ENCODE measurements around the gene CEACAM21. TPM values are rescaled to one million over a fixed set of nuclear protein-coding genes. Genes with fewer than 3 reads are reported as not detected.

The CEACAM21 gene
- total RNA-seq, 2 donors from 2014 or later, result 0.44 to 0.51 TPM

- no peaks in the 10 kb centered on the region for H3K4me1 ChIP-seq (ENCODE audit: control insufficient read depth, insufficient read depth, low read length)
- peak; percentile 20 for DNase-seq
- no peak within 1 kb of the TSS for H3K4me3 ChIP-seq (ENCODE audit: low read length)
- H3K9ac ChIP-seq (ENCODE audit: extremely low read depth, low read length, poor library complexity, severe bottlenecking), result no peak within 1 kb of the TSS
- H3K27ac Mint-ChIP-seq, result no peak within 1 kb of the TSS
- no peaks in the 10 kb centered on the region for H3K27me3 Mint-ChIP-seq (ENCODE audit: insufficient read depth)
- no peak within 1 kb of the TSS for H3K27ac ChIP-seq (ENCODE audit: low read depth, low read length)
- peaks cover 8% of the 10 kb centered on the region for H3K9me3 ChIP-seq (ENCODE audit: control insufficient read depth, low read length)
- H3K4me1 Mint-ChIP-seq, result no peaks in the 10 kb centered on the region
- no peak for TF ChIP-seq CTCF (conservative IDR thresholded peaks at IDR 0.05)
- H3K27me3 ChIP-seq (ENCODE audit: control insufficient read depth, insufficient read depth, low read length, poor library complexity, severe bottlenecking), result no peaks in the 10 kb centered on the region
- no peaks in the 10 kb centered on the region for H3K36me3 ChIP-seq (ENCODE audit: control insufficient read depth, insufficient read depth, low read length)
- H3K4me3 Mint-ChIP-seq, result no peak within 1 kb of the TSS
- no peaks in the 10 kb centered on the region for H3K36me3 Mint-ChIP-seq (ENCODE audit: low read depth)
- peaks cover 93% of the 10 kb centered on the region for H3K9me3 Mint-ChIP-seq
- 60 to 66% methylated on average over 2 to 7 of the region's 7 CpGs for WGBS, 2 experiments (ENCODE audit: insufficient coverage in 1 of 2, insufficient read length in 1 of 2)
These were observed 50.9 kb downstream of the CEACAM21 start, which contains the start of gene CEACAM4 for GRCh38 chr19:41626877-41627276. Gene CEACAM4 (minus strand): TSS chr19:41627074. CDS start chr19:41626963, 111 bp downstream.

GRCh38 chr19:41627966-41628675 is 52.2 kb downstream of the CEACAM21 start:
- Histone ChIP-seq H3K9me3 (ENCODE audit: control insufficient read depth, low read length) (peaks cover 8% of the 10 kb centered on the region), H3K36me3 (ENCODE audit: control insufficient read depth, insufficient read depth, low read length) (no peaks in the 10 kb centered on the region), H3K9ac (ENCODE audit: extremely low read depth, low read length, poor library complexity, severe bottlenecking) (no peak overlapping the region), H3K27me3 (ENCODE audit: control insufficient read depth, insufficient read depth, low read length, poor library complexity, severe bottlenecking) (no peaks in the 10 kb centered on the region), H3K4me3 (ENCODE audit: low read length) (no peak overlapping the region), H3K27ac (ENCODE audit: low read depth, low read length) (no peak overlapping the region), H3K4me1 (ENCODE audit: control insufficient read depth, insufficient read depth, low read length) (no peaks in the 10 kb centered on the region)
- Mint-ChIP-seq H3K27ac (no peak overlapping the region), H3K4me1 (no peaks in the 10 kb centered on the region), H3K4me3 (no peak overlapping the region), H3K36me3 (ENCODE audit: low read depth) (no peaks in the 10 kb centered on the region), H3K27me3 (ENCODE audit: insufficient read depth) (no peaks in the 10 kb centered on the region), H3K9me3 (peaks cover 91% of the 10 kb centered on the region)
- WGBS, 2 experiments (ENCODE audit: insufficient coverage in 1 of 2, insufficient read length in 1 of 2), result 58 to 62% methylated on average over 1 to 8 of the region's 8 CpGs
- DNase-seq, result peak; percentile 18
- no peak for TF ChIP-seq CTCF (conservative IDR thresholded peaks at IDR 0.05)

Other genes starting within 250 kb of the CEACAM21 start
- gene TGFB1, start 222.2 kb upstream of the CEACAM21 start, total RNA-seq, result 10 to 100 TPM; 56.3 to 60.1 TPM
- gene B9D2, start 212.0 kb upstream of the CEACAM21 start, total RNA-seq, result 1 to 10 TPM; 4.5 to 6.2 TPM
- 10 to 100 TPM in 1 of 2 donors, 1 to 10 TPM in 1; 5.7 to 16.5 TPM for gene TMEM91, start 199.6 kb upstream of the CEACAM21 start, total RNA-seq
- gene EXOSC5, start 178.8 kb upstream of the CEACAM21 start, total RNA-seq, result 10 to 100 TPM; 15.7 to 23.6 TPM
- gene BCKDHA, start 178.3 kb upstream of the CEACAM21 start, total RNA-seq, result 10 to 100 TPM; 18.0 to 21.6 TPM
- gene B3GNT8, start 148.8 kb upstream of the CEACAM21 start, total RNA-seq, result 1 to 10 TPM; 3.9 to 4.7 TPM
- gene DMAC2, start 136.3 kb upstream of the CEACAM21 start, total RNA-seq, result 10 to 100 TPM; 52.9 to 71.5 TPM
- gene ERICH4, start 133.0 kb upstream of the CEACAM21 start, total RNA-seq, result not detected
- not detected for gene CEACAM4, start 50.9 kb downstream of the CEACAM21 start, total RNA-seq
- gene CEACAM7, start 112.1 kb downstream of the CEACAM21 start, total RNA-seq, result not detected
- not detected for gene CEACAM5, start 132.5 kb downstream of the CEACAM21 start, total RNA-seq
- gene CEACAM6, start 179.4 kb downstream of the CEACAM21 start, total RNA-seq, result not detected
- gene CEACAM3, start 220.4 kb downstream of the CEACAM21 start, total RNA-seq, result not detected